GM12801 (cell line): ENCODE results near the gene ESRRA.

Experiments used
- TF ChIP-seq, protein P1 (sequence below): IDR thresholded peaks from one replicate; pipeline ENCODE4 v1.5.1; 2011; ENCODE audit warnings: control low read depth; ENCODE audit not compliant: insufficient read length; ENCODE audit errors: extremely low read depth

The ESRRA gene

DNA sequence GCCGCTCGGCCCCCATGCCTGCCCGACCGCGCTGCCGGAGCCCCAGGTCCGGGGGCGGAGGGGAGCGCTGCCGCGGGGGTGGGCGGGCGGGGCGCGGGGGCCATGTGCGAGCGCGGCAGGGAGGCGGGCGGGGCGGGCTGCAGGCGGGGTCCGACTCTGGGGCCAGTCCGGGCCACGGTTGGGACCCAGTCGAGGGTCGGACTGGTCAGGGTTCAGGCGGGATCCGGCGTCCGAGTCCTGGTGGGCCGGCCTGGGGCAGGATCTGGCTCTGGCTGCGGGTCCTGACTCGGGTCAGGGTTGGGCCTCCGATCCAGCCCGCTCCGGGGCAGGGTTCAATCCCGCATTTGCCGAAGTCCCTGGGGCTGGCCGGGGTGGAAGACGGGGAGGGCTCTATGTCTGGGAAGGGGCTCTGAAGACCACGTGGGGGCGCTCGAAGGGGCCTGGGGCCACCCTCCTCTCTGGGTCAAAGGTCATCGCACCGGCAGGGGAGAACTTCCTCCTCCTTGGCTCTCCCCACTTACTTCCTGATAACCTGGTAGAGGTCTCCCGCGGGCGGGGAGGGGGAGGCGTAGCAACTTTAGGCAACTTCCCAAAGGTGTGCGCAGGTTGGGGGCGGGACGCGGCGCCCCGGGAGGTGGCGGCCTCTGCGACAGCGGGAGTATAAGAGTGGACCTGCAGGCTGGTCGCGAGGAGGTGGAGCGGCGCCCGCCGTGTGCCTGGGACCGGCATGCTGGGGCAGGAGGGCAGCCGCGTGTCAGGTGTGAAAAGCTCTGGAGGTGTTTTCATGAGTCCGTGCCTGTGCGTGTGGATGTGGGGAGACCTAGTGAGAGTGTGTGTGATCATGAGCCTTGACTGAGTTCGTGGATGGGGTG, 603 bp downstream of the ESRRA start:
- TF ChIP-seq, protein P1, sequence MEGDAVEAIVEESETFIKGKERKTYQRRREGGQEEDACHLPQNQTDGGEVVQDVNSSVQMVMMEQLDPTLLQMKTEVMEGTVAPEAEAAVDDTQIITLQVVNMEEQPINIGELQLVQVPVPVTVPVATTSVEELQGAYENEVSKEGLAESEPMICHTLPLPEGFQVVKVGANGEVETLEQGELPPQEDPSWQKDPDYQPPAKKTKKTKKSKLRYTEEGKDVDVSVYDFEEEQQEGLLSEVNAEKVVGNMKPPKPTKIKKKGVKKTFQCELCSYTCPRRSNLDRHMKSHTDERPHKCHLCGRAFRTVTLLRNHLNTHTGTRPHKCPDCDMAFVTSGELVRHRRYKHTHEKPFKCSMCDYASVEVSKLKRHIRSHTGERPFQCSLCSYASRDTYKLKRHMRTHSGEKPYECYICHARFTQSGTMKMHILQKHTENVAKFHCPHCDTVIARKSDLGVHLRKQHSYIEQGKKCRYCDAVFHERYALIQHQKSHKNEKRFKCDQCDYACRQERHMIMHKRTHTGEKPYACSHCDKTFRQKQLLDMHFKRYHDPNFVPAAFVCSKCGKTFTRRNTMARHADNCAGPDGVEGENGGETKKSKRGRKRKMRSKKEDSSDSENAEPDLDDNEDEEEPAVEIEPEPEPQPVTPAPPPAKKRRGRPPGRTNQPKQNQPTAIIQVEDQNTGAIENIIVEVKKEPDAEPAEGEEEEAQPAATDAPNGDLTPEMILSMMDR = no peak

DNA sequence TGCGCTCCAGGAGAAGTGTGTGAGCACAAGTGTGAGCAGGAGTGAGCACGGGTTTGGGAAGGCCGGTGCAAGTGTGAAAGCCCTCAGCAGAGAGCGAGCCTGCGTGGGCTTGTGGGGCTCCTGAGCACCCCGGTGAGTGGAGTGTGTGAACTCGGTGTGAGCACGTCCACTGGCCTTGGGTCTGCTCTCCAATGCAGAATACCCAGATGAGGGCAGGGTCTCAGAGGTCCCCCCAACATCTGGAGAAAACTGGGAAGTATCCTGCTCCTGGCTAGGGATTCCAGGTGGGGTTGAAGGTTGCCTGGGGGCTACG, 1.2 kb downstream of the ESRRA start:
- TF ChIP-seq, protein P1 = no peak

DNA sequence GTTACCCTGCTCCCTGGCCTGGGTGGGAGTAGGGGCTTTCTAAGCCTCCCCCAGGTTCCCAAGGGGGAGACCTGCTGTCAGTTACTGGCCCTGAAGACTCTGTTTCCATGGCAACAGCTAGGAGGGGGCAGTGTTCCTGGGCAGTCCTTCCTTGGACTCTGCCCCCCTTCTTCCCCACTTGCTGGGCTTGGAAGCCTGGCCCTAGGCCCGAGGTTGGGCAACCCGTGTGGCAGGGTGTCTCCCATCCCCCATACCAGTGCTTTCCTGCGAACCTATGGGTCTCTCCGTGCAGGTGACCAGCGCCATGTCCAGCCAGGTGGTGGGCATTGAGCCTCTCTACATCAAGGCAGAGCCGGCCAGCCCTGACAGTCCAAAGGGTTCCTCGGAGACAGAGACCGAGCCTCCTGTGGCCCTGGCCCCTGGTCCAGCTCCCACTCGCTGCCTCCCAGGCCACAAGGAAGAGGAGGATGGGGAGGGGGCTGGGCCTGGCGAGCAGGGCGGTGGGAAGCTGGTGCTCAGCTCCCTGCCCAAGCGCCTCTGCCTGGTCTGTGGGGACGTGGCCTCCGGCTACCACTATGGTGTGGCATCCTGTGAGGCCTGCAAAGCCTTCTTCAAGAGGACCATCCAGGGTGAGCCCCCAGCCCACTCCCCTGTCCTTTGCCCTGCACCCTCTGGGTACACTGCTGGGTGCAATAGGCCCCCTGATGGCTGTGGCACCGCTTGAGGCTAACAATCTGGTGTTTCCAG, 1.7 kb downstream of the ESRRA start:
- TF ChIP-seq, protein P1 = no peak

DNA sequence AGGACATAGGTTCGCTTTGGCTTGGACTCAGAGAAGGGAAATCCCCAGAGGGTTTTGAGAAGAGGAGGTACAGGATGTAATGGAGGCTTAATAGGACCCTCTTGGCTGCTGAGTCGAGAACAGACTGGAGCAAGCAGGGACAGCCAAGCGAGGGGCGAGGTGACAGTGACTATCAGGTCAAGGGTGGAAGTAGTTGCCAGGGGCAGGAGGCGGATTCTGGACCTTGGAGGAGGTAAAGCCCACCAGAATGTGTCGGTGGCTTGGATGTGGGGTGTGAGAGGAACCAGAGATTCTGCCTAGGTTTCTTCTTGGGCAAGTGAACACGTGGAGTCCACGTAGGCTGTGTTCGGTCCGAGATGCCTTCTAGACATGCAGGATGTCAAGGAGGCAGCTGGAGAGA, 7.6 kb downstream of the ESRRA start:
- TF ChIP-seq, protein P1 = no peak

DNA sequence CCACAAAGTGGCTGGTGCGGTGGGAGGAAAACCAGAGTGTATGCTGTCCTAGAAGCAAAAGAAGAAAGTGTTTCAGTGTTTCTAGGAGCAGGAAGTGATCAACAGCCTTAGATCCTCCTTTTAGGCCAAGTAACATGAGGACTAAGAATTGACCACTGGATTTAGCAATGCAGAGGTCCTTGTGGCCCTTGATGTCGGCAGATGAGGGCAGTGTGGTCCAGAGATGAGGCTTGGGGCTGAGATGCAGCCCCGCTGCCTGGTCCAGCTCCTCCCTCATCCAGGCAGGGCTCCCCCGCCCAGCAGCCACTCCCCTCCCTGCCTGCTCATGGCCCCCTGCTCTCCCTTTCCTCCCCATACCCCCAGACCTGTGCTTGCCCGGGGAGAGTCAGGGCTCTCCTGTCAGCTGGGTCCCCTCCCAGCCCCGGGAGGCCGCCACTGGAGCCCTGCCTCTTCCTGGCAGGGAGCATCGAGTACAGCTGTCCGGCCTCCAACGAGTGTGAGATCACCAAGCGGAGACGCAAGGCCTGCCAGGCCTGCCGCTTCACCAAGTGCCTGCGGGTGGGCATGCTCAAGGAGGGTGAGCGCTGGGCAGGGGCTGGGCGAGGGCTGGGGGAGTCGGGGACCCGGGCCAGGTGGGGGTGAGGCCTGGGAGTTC, 8.3 kb downstream of the ESRRA start:
- TF ChIP-seq, protein P1 = no peak

DNA sequence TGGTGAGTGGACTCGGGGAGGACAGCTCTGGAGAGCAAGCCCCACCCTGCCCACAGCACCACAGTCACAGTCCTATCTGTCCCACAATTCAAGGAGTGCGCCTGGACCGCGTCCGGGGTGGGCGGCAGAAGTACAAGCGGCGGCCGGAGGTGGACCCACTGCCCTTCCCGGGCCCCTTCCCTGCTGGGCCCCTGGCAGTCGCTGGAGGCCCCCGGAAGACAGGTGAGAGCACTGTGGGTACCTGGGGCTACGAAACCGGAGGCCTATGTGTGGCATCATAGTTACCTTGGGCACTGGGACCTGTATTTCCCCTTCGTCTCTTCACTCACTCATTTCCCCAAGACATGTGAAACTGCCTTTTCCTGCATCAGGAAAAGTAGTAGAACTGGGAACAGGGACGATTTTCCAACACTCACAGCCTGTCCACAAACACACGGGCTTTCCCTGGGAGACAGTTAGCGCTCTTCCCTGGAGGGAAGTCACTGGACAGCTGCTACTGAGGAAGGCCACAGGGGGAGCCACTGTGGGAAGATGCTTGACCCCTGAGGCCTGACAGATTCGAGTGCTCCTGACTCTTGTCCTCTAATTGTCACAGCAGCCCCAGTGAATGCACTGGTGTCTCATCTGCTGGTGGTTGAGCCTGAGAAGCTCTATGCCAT, 9.0 kb downstream of the ESRRA start:
- TF ChIP-seq, protein P1 = no peak
